Fibroblast of lung (primary cell): ENCODE results near the gene PKP3.
"Not testable (repeated sequence)": the region's sequence is repeated elsewhere in the genome, so short reads cannot be mapped to it uniquely, and the experiment has no call there.

Experiments
- EZH2 ChIP-seq: IDR thresholded peaks from 2 replicates; pipeline ENCODE4 v1.5.1; 2012; ENCODE audit warnings: low read length, control low read depth, mild to moderate bottlenecking; ENCODE audit errors: missing control alignments
- TF ChIP-seq, protein P1 (sequence below), 2 donors: IDR thresholded peaks in 1 of 2; conservative IDR thresholded peaks in 1 of 2; 1 replicate in 1 of 2; 2 replicates in 1 of 2; pipeline ENCODE4 v1.5.1; 2011 to 2012; ENCODE audit warnings: low read length in 2 of 2, control low read depth in 1 of 2, inconsistent platforms in 1 of 2, low read depth in 1 of 2, mild to moderate bottlenecking in 1 of 2

DNA sequence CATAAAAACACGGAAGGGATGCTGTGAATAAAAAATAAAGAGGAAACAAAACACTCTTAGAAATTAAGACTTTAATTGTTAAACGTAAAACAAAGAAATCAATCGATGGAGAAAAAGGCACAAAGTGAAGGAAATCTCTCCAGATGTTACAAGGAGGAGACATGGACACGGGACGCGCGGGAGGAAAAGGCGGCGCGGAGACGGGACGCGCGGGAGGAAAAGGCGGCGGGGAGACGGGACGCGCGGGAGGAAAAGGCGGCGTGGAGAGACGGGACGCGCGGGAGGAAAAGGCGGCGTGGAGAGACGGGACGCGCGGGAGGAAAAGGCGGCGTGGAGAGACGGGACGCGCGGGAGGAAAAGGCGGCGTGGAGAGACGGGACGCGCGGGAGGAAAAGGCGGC, 30.8 kb downstream of the PKP3 start:
- TF ChIP-seq, protein P1, sequence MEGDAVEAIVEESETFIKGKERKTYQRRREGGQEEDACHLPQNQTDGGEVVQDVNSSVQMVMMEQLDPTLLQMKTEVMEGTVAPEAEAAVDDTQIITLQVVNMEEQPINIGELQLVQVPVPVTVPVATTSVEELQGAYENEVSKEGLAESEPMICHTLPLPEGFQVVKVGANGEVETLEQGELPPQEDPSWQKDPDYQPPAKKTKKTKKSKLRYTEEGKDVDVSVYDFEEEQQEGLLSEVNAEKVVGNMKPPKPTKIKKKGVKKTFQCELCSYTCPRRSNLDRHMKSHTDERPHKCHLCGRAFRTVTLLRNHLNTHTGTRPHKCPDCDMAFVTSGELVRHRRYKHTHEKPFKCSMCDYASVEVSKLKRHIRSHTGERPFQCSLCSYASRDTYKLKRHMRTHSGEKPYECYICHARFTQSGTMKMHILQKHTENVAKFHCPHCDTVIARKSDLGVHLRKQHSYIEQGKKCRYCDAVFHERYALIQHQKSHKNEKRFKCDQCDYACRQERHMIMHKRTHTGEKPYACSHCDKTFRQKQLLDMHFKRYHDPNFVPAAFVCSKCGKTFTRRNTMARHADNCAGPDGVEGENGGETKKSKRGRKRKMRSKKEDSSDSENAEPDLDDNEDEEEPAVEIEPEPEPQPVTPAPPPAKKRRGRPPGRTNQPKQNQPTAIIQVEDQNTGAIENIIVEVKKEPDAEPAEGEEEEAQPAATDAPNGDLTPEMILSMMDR (conservative IDR thresholded peaks at IDR 0.05 in 1 of 2, IDR thresholded peaks at IDR 0.05 in 1 of 2; ENCODE audit: low read depth in 1 of 2, low read length in 2 of 2) = not testable (repeated sequence)
- TF ChIP-seq EZH2 = not testable (repeated sequence)
